HEK293T (cell line): ENCODE measurements around the gene CTNNA2.

Experiments
- BHLHE40 ChIP-seq: fragments of 450-650 bp; IDR thresholded peaks from 2 replicates; pipeline ENCODE4 v1.6.1; 2016; ENCODE audit warnings: mild to moderate bottlenecking, moderate library complexity, borderline replicate concordance
- CTBP1 ChIP-seq: fragments of 450-650 bp; IDR thresholded peaks from 2 replicates; pipeline ENCODE4 v1.6.1; 2016; ENCODE audit warnings: borderline replicate concordance
- ELF4 ChIP-seq: fragments of 450-650 bp; IDR thresholded peaks from 2 replicates; pipeline ENCODE4 v1.6.1; 2017; ENCODE audit warnings: antibody characterized with exemption
- FOXK2 ChIP-seq: fragments of 450-650 bp; IDR thresholded peaks from 2 replicates; pipeline ENCODE4 v1.6.1; 2016; ENCODE audit warnings: mild to moderate bottlenecking
- L3MBTL2 ChIP-seq: fragments of 450-650 bp; conservative IDR thresholded peaks from 2 replicates; pipeline ENCODE4 v1.6.1; 2016; ENCODE audit warnings: mild to moderate bottlenecking
- LEF1 ChIP-seq: fragments of 450-650 bp; IDR thresholded peaks from 2 replicates; pipeline ENCODE4 v1.6.1; 2017; ENCODE audit warnings: mild to moderate bottlenecking, borderline replicate concordance
- NFRKB ChIP-seq: fragments of 450-650 bp; IDR thresholded peaks from 2 replicates; pipeline ENCODE4 v1.6.1; 2016; ENCODE audit warnings: mild to moderate bottlenecking, moderate library complexity
- SP1 ChIP-seq: fragments of 450-650 bp; IDR thresholded peaks from 2 replicates; pipeline ENCODE4 v1.6.1; 2017
- SUZ12 ChIP-seq: fragments of 450-650 bp; IDR thresholded peaks from 2 replicates; pipeline ENCODE4 v1.6.1; 2016; ENCODE audit warnings: mild to moderate bottlenecking
- TARDBP ChIP-seq: fragments of 450-650 bp; IDR thresholded peaks from 2 replicates; pipeline ENCODE4 v1.6.1; 2016

DNA sequence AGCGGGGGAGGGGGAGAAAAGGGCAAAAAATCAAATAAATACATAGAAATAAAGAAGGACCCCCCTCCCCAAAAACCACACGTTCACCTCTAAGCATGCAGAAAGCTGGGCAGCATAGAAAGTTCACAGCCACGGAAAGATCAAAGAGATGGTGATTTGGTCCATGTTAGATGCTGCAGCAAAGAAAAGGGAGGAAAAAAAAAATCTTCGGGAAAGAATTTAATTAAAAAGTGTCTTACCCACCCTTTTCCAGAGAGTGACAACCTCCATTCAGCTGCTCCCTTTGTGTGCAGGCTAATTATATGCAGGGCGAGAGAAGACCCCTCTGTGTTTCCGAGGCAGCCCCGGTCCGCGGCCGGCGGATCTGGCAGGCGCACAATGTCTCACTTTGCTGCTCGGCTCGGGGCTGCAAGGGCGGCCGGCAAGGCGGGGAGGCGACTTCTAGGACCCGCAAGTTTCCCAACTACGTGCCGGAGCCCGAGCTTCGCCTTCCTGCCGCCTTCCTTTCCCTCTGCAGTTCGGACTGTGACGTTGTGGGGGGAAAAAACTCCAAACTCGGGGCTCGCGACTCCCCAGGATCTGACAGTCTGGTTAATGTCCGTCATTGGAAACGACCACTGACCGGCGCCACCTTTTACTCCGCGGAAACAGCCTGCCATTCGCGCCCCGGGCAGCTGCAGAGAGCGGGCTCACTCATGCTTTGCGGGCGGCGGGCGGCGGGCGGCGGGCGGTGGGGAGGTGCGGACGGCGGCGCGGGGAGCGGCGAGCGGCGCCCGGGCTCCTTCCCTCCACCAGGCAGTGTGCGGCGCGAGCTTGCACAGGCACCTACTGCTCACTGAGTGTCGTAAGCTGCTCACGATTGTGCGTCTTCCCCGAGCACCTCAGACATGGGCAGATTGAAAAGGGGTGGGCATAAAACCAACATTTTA is 791.3 kb downstream of the CTNNA2 start, which contains the start of gene LRRTM1:
- TF ChIP-seq ELF4 = no peak
- no peak for TF ChIP-seq NFRKB
- TF ChIP-seq SUZ12 = no peak
- TF ChIP-seq LEF1 = no peak
- no peak for TF ChIP-seq CTBP1
- TF ChIP-seq BHLHE40 = no peak
- TF ChIP-seq FOXK2 = no peak
- no peak for TF ChIP-seq TARDBP
- no peak for TF ChIP-seq SP1
- no peak for TF ChIP-seq L3MBTL2
